ENCODE data around the gene LINGO3. TPM values are rescaled to one million over a fixed set of nuclear protein-coding genes. Genes with fewer than 3 reads are reported as not detected.

Gene LINGO3
- total and polyA plus RNA-seq, 10 of the 15 experiments (the other 5 are each of a cell fraction or from before 2014, with no cell fraction given), result 0.09 to 2.0 (median 0.40) TPM; not detected in 5

DNA sequence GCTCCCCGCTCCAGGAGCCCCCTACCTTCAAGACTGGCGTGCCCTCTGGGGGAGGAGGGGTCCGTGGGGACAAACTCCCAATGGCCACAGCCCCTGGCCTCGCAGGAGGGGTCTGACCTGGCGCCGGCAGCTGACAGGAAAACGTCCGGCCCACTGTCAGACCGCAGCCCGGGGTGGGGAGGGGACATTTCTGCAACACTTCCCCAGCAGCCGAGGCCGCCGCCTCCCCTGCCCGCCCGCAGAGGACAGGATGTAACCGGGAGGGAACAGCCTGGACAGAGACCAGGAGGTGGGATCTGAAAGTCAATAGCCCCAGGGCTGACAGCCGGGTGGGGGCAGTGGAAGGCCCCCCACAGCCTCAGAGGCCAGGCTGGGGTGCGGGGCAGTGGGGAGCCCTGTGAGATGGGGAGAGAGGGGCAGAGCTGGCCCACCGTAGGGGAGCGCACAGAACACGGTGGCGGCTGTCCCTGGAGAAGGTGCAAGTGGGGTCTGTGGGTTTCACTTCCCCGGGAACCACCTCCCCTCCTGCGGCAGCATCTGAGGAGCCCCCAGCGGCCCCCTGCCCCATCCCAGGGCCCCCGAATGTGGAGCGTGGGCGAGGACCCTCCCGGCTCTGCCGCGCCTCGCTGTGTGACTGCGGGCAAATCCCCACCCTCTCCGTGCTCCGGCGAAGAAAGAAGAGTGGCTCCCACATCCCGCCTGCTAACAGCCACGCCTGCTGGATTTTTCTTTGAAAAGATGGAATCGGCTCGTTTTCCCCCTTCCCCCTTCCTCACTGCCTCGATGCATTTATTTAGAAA, 25.7 kb downstream of the LINGO3 start, which contains the start of gene PEAK3 (continued):
- TF ChIP-seq CTCF (IDR thresholded peaks at IDR 0.05 in 2 of 3, conservative IDR thresholded peaks at IDR 0.05 in 1 of 3; ENCODE audit: control insufficient read depth in 2 of 3, extremely low read depth in 1 of 3, insufficient read depth in 1 of 3, low read depth in 3 of 3, low read length in 3 of 3) (peak in 1 of 3 experiments; percentile 2; a peak in 1 of 6 replicates), RB1 (IDR thresholded peaks at IDR 0.05; ENCODE audit: borderline replicate concordance) (no peak), RELA (IDR thresholded peaks at IDR 0.05; ENCODE audit: borderline replicate concordance, partially characterized antibody) (no peak), HDAC6 (IDR thresholded peaks at IDR 0.05; ENCODE audit: unreplicated experiment) (no peak), CREM (IDR thresholded peaks at IDR 0.05; ENCODE audit: low read depth) (no peak), ZNF622 (IDR thresholded peaks at IDR 0.05) (no peak), RUNX3 (IDR thresholded peaks at IDR 0.05; ENCODE audit: low read length) (peak; percentile 79), POLR2A (IDR thresholded peaks at IDR 0.05; ENCODE audit: low read depth, low read length) (0 out of 2 replicates have a peak, but pooled peaks have one; percentile 56), CBX5 (IDR thresholded peaks at IDR 0.05; ENCODE audit: low read depth) (no peak), NR2F1 (conservative IDR thresholded peaks at IDR 0.05) (0 out of 2 replicates have a peak, but pooled peaks have one; percentile 47), BACH1 (IDR thresholded peaks at IDR 0.05; ENCODE audit: borderline replicate concordance) (peak; percentile 12; the same call in 1 of the 2 replicates)
- TF ChIP-seq, protein P1, sequence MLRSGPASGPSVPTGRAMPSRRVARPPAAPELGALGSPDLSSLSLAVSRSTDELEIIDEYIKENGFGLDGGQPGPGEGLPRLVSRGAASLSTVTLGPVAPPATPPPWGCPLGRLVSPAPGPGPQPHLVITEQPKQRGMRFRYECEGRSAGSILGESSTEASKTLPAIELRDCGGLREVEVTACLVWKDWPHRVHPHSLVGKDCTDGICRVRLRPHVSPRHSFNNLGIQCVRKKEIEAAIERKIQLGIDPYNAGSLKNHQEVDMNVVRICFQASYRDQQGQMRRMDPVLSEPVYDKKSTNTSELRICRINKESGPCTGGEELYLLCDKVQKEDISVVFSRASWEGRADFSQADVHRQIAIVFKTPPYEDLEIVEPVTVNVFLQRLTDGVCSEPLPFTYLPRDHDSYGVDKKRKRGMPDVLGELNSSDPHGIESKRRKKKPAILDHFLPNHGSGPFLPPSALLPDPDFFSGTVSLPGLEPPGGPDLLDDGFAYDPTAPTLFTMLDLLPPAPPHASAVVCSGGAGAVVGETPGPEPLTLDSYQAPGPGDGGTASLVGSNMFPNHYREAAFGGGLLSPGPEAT (IDR thresholded peaks at IDR 0.05; ENCODE audit: low read depth), result peak; percentile 63; the same call in 1 of the 2 replicates

Data from GM12878 (cell line).